K562 treated with DMSO at 1 percent for 12 hours (cell line): ENCODE measurements around the gene FXYD7. TPM values are rescaled to one million over a fixed set of nuclear protein-coding genes. Genes with fewer than 3 reads are reported as not detected.

ENCODE experiments used
- total RNA-seq: library from RNA; unstranded; fragments of 300-600 nt; gene quantifications from 2 replicates; pipeline ENCODE4 v1.2.3, GENCODE V29; 2022; ENCODE audit not compliant: insufficient read depth

FXYD7 gene
- not detected in 2 replicates for total RNA-seq

GRCh38 chr19:35143231-35143715 is at the start of gene FXYD7:
Gene FXYD7 (plus strand): TSS chr19:35143255. CDS start chr19:35143334, 79 bp downstream.

GRCh38 chr19:35115177-35115951 is 27.7 kb upstream of the FXYD7 start, which contains the start of gene FXYD3:
Gene FXYD3 (plus strand): TSS chr19:35115823. CDS start chr19:35119377, 3,554 bp downstream.

GRCh38 chr19:35134601-35135242 is 8.3 kb upstream of the FXYD7 start, which contains the start of gene LGI4:
Gene LGI4 (minus strand): TSS chr19:35135059. CDS start chr19:35134680, 379 bp downstream.

GRCh38 chr19:35138305-35138892 is 4.7 kb upstream of the FXYD7 start, which contains the start of gene FXYD1:
Gene FXYD1 (plus strand): TSS chr19:35138824. CDS start chr19:35140080, 1,256 bp downstream.

GRCh38 chr19:35154525-35155406 is 11.7 kb downstream of the FXYD7 start, which contains the start of gene FXYD5:
Gene FXYD5 (plus strand): TSS chr19:35154735. CDS start chr19:35155551, 816 bp downstream.

Other genes with a start within 250 kb of the FXYD7 start
- gene ZNF30, start 216.4 kb upstream of the FXYD7 start, total RNA-seq: 6.7 and 8.4 TPM in 2 replicates
- gene ZNF792, start 179.0 kb upstream of the FXYD7 start, total RNA-seq: 2.6 and 8.0 TPM in 2 replicates
- gene GRAMD1A, start 142.9 kb upstream of the FXYD7 start, total RNA-seq: 69.5 and 86.1 TPM in 2 replicates
- 6.2 and 9.0 TPM in 2 replicates for gene SCN1B, start 112.8 kb upstream of the FXYD7 start, total RNA-seq
- 2.6 and 2.8 TPM in 2 replicates for gene HPN, start 101.5 kb upstream of the FXYD7 start, total RNA-seq
- gene FXYD3, start 27.4 kb upstream of the FXYD7 start, total RNA-seq: not detected in 2 replicates
- 0.93 and 1.5 TPM in 2 replicates for gene LGI4, start 8.2 kb upstream of the FXYD7 start, total RNA-seq
- not detected in 2 replicates for gene FXYD1, start 4.4 kb upstream of the FXYD7 start, total RNA-seq
- 254 and 288 TPM in 2 replicates for gene FXYD5, start 11.5 kb downstream of the FXYD7 start, total RNA-seq
- not detected in 2 replicates for gene FAM187B, start 85.5 kb downstream of the FXYD7 start, total RNA-seq
- 59.8 and 61.1 TPM in 2 replicates for gene LSR, start 105.7 kb downstream of the FXYD7 start, total RNA-seq
- gene USF2, start 125.7 kb downstream of the FXYD7 start, total RNA-seq: 126 and 135 TPM in 2 replicates
- not detected in 2 replicates for gene HAMP, start 139.3 kb downstream of the FXYD7 start, total RNA-seq
- gene MAG, start 148.9 kb downstream of the FXYD7 start, total RNA-seq: 0.47 and 3.3 TPM in 2 replicates
- 1.4 and 2.2 TPM in 2 replicates for gene CD22, start 185.9 kb downstream of the FXYD7 start, total RNA-seq
- not detected in 2 replicates for gene FFAR1, start 204.6 kb downstream of the FXYD7 start, total RNA-seq
- gene FFAR3, start 215.2 kb downstream of the FXYD7 start, total RNA-seq: not detected in 2 replicates
- gene GPR42, start 227.8 kb downstream of the FXYD7 start, total RNA-seq: not detected in 2 replicates